Vagina (tissue), 2 donors: ENCODE measurements around the gene DENND6A. TPM values are rescaled to one million over a fixed set of nuclear protein-coding genes. Genes with fewer than 3 reads are reported as not detected.

Experiments
- DNase-seq, 2 donors: peaks; one replicate each; pipeline ENCODE4 v3.0.0-alpha.2; 2017; ENCODE audit errors: extremely low spot score in 2 of 2
- H3K27ac ChIP-seq: fragments of 200-600 bp; sonication (generic); one replicate; pipeline ENCODE4 v1.5.1; 2019
- H3K27me3 ChIP-seq: fragments of 200-600 bp; sonication (generic); one replicate; pipeline ENCODE4 v1.5.1; 2019
- H3K36me3 ChIP-seq, 2 donors: fragments of 200-600 bp; sonication (generic); one replicate each; pipeline ENCODE4 v1.5.1; 2017 to 2019
- H3K4me1 ChIP-seq: fragments of 200-600 bp; sonication (generic); one replicate; pipeline ENCODE4 v1.5.1; 2019
- H3K4me3 ChIP-seq, 2 donors: fragments of 200-600 bp; sonication (generic); 1 replicate in 1 of 2; 2 replicates in 1 of 2; pipeline ENCODE4 v1.5.1; 2016 to 2019
- H3K9me3 ChIP-seq: fragments of 200-600 bp; sonication (generic); one replicate; pipeline ENCODE4 v1.5.1; 2019
- CTCF ChIP-seq, 3 experiments: fragments of 450-650 bp in 2 of 3; fragments of 200-600 bp in 1 of 3; sonication (generic) in 1 of 3; IDR thresholded peaks; one replicate each; pipeline ENCODE4 v1.5.1; 2017 to 2019; ENCODE audit warnings: antibody characterized with exemption in 3 of 3, mild to moderate bottlenecking in 2 of 3, moderate library complexity in 2 of 3
- POLR2A ChIP-seq, 2 donors: fragments of 450-650 bp; IDR thresholded peaks; one replicate each; pipeline ENCODE4 v1.6.1; 2017; ENCODE audit warnings: antibody characterized with exemption in 2 of 2, mild to moderate bottlenecking in 2 of 2, moderate library complexity in 2 of 2
- POLR2AphosphoS5 ChIP-seq, 2 donors: sonication (generic); formaldehyde crosslinking; IDR thresholded peaks; one replicate each; pipeline ENCODE4 v1.9.0; 2017; ENCODE audit warnings: antibody characterized with exemption in 2 of 2, mild to moderate bottlenecking in 2 of 2, low read depth in 1 of 2; ENCODE audit not compliant: insufficient read depth in 1 of 2
- intact Hi-C: fragments of 100-400 bp; cut with DNase I; formaldehyde crosslinking; loops from one replicate; pipeline ENCODE4 v1.15.1; 2023
- total RNA-seq: library from RNA; depleted of rRNA; stranded (reverse); fragments of >200 nt; gene quantifications from one replicate; pipeline ENCODE4 v1.2.3, GENCODE V29; 2016

DENND6A gene
- total RNA-seq, 1 donor from 2014 or later: 24.8 TPM

GRCh38 chr3:57735405-57735804 lies 42.5 kb upstream of the DENND6A start:
- H3K4me1 ChIP-seq: no peaks in the 10 kb centered on the region
- intact Hi-C loops: no loop called here
- H3K4me3 ChIP-seq: no peak overlapping the region
- DNase-seq: no peak
- H3K27me3 ChIP-seq: no peaks in the 10 kb centered on the region
- H3K27ac ChIP-seq: no peak overlapping the region
- no peaks in the 10 kb centered on the region for H3K36me3 ChIP-seq
- no peak for TF ChIP-seq POLR2A (IDR thresholded peaks at IDR 0.05)
- no peak for TF ChIP-seq POLR2AphosphoS5 (IDR thresholded peaks at IDR 0.05; ENCODE audit: insufficient read depth in 1 of 2, low read depth in 1 of 2)
- no peak for TF ChIP-seq CTCF (IDR thresholded peaks at IDR 0.05)
- H3K9me3 ChIP-seq: no peaks in the 10 kb centered on the region

- intact Hi-C loops: no loop called here
- TF ChIP-seq POLR2AphosphoS5 (IDR thresholded peaks at IDR 0.05; ENCODE audit: insufficient read depth in 1 of 2, low read depth in 1 of 2) (no peak), POLR2A (IDR thresholded peaks at IDR 0.05) (no peak), CTCF (IDR thresholded peaks at IDR 0.05) (no peak)
- DNase-seq: no peak
- Histone ChIP-seq H3K27me3 (no peaks in the 10 kb centered on the region), H3K4me3 (no peak overlapping the region), H3K4me1 (no peaks in the 10 kb centered on the region), H3K36me3 (no peaks in the 10 kb centered on the region), H3K9me3 (no peaks in the 10 kb centered on the region), H3K27ac (no peak overlapping the region)
Measured at GRCh38 chr3:57733790-57734189, 40.9 kb upstream of the DENND6A start.

GRCh38 chr3:57731311-57731710 lies 38.4 kb upstream of the DENND6A start:
- intact Hi-C loops: no loop called here
- no peaks in the 10 kb centered on the region for H3K9me3 ChIP-seq
- H3K27me3 ChIP-seq: no peaks in the 10 kb centered on the region
- H3K27ac ChIP-seq: no peak overlapping the region
- DNase-seq: no peak
- TF ChIP-seq POLR2A (IDR thresholded peaks at IDR 0.05): no peak
- no peak for TF ChIP-seq POLR2AphosphoS5 (IDR thresholded peaks at IDR 0.05; ENCODE audit: insufficient read depth in 1 of 2, low read depth in 1 of 2)
- no peak for TF ChIP-seq CTCF (IDR thresholded peaks at IDR 0.05)
- no peak overlapping the region for H3K4me3 ChIP-seq
- H3K36me3 ChIP-seq: no peaks in the 10 kb centered on the region
- H3K4me1 ChIP-seq: no peaks in the 10 kb centered on the region

GRCh38 chr3:57730682-57731081 lies 37.8 kb upstream of the DENND6A start:
- H3K4me1 ChIP-seq: no peaks in the 10 kb centered on the region
- no peaks in the 10 kb centered on the region for H3K36me3 ChIP-seq
- H3K27ac ChIP-seq: no peak overlapping the region
- intact Hi-C loops: no loop called here
- H3K9me3 ChIP-seq: no peaks in the 10 kb centered on the region
- TF ChIP-seq CTCF (IDR thresholded peaks at IDR 0.05): no peak
- TF ChIP-seq POLR2A (IDR thresholded peaks at IDR 0.05): no peak
- H3K4me3 ChIP-seq: no peak overlapping the region
- no peak for DNase-seq
- no peaks in the 10 kb centered on the region for H3K27me3 ChIP-seq

- TF ChIP-seq POLR2A (IDR thresholded peaks at IDR 0.05): no peak
- TF ChIP-seq POLR2AphosphoS5 (IDR thresholded peaks at IDR 0.05; ENCODE audit: insufficient read depth in 1 of 2, low read depth in 1 of 2): no peak
- TF ChIP-seq CTCF (IDR thresholded peaks at IDR 0.05): no peak
- no peaks in the 10 kb centered on the region for H3K9me3 ChIP-seq
- DNase-seq: no peak
- H3K4me1 ChIP-seq: no peaks in the 10 kb centered on the region
- H3K4me3 ChIP-seq: no peak overlapping the region
- no peak overlapping the region for H3K27ac ChIP-seq
- H3K27me3 ChIP-seq: no peaks in the 10 kb centered on the region
- no peaks in the 10 kb centered on the region for H3K36me3 ChIP-seq
- intact Hi-C loops: no loop called here
Measured at GRCh38 chr3:57729334-57730045, 36.6 kb upstream of the DENND6A start.
